Smooth muscle cell (in vitro differentiated cells): ENCODE results near the gene MLANA. TPM values are rescaled to one million over a fixed set of nuclear protein-coding genes. Genes with fewer than 3 reads are reported as not detected.

Experiments used
- DNase-seq: peaks from one replicate; lab custom pipeline; 2025; ENCODE audit not compliant: unreplicated experiment; lab: John Stamatoyannopoulos, UW
- H2AFZ ChIP-seq: fragments of 200-600 bp; sonication (generic); 2 replicates; pipeline ENCODE4 v1.6.0; 2016; ENCODE audit warnings: antibody characterized with exemption, low read depth, mild to moderate bottlenecking
- H3F3A ChIP-seq: fragments of 200-600 bp; sonication (generic); 2 replicates; pipeline ENCODE4 v1.6.0; 2017; ENCODE audit warnings: antibody characterized with exemption, low read depth
- H3K27ac ChIP-seq: fragments of 200-600 bp; sonication (generic); 2 replicates; pipeline ENCODE4 v1.5.1; 2016; ENCODE audit warnings: low read depth, mild to moderate bottlenecking
- H3K27me3 ChIP-seq: fragments of 200-600 bp; sonication (generic); 2 replicates; pipeline ENCODE4 v1.6.1; 2016; ENCODE audit warnings: low read depth, mild to moderate bottlenecking
- H3K36me3 ChIP-seq: fragments of 200-600 bp; sonication (generic); 2 replicates; pipeline ENCODE4 v1.5.1; 2016; ENCODE audit warnings: low read depth
- H3K4me1 ChIP-seq: fragments of 200-600 bp; sonication (generic); 2 replicates; pipeline ENCODE4 v1.5.1; 2016; ENCODE audit warnings: low read depth
- H3K4me2 ChIP-seq: fragments of 200-600 bp; sonication (generic); 2 replicates; pipeline ENCODE4 v1.6.0; 2016; ENCODE audit warnings: mild to moderate bottlenecking
- H3K4me3 ChIP-seq: fragments of 200-600 bp; sonication (generic); 2 replicates; pipeline ENCODE4 v1.5.1; 2016; ENCODE audit warnings: mild to moderate bottlenecking
- H3K79me2 ChIP-seq: fragments of 200-600 bp; sonication (generic); 2 replicates; pipeline ENCODE4 v1.6.0; 2016; ENCODE audit warnings: low read depth, mild to moderate bottlenecking
- H3K9ac ChIP-seq: fragments of 200-600 bp; sonication (generic); 2 replicates; pipeline ENCODE4 v1.6.0; 2016; ENCODE audit warnings: low read depth
- H3K9me3 ChIP-seq: fragments of 200-600 bp; sonication (generic); replicated peaks from 2 replicates; pipeline ENCODE4 v1.5.1; 2016; ENCODE audit warnings: low read depth
- H4K20me1 ChIP-seq: fragments of 200-600 bp; sonication (generic); 2 replicates; pipeline ENCODE4 v1.6.0; 2016; ENCODE audit warnings: low read depth
- WGBS: methylation state at CpG from one replicate; pipeline ENCODE4 v1.1.7; 2016; ENCODE audit warnings: low lambda C conversion rate; 5-methylcytosine and 5-hydroxymethylcytosine counted together
- polyA plus RNA-seq: library from polyadenylated mRNA; unstranded; fragments of >200 nt; fragmentation: Nextera tagmentation; extraction: Ambion mirVana; gene quantifications from 2 replicates; pipeline ENCODE4 v1.2.1, GENCODE V29; 2016
- total RNA-seq: library from RNA; depleted of rRNA; stranded (reverse); fragments of >200 nt; gene quantifications from 2 replicates; pipeline ENCODE4 v1.2.3, GENCODE V29; 2014
- TF ChIP-seq, protein P1 (sequence below): fragments of 200-600 bp; sonication (generic); IDR thresholded peaks from 2 replicates; pipeline ENCODE4 v1.5.1; 2017; ENCODE audit warnings: borderline replicate concordance, mild to moderate bottlenecking, antibody characterized with exemption; ENCODE audit not compliant: insufficient read depth, poor library complexity, severe bottlenecking

Gene MLANA
- total and polyA plus RNA-seq, 2 experiments from 2014 or later = not detected

DNA sequence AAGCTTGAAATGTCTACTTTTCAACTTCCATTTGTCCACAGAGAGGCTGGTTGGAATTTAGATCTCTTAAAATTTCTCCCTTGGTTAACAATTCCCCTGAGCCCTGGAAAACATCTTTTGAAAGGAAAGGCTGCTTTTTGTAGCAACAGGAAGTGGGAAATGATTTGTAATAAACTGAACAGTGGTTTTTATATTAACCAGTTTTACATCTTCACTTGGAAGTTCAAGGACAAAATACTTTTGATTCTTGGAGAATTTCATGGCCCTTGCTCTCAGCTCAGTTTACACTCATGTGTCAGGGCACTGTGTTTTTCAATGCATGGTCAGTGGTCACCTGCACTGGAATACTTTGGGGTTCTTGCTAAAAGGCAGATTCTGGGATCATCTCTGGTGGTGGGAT, 9.9 kb downstream of the MLANA start:
- Histone ChIP-seq H3F3A (no peaks in the 10 kb centered on the region), H3K27me3 (no peaks in the 10 kb centered on the region), H3K9ac (no peak overlapping the region), H3K4me2 (no peak overlapping the region), H2AFZ (no peak overlapping the region), H3K27ac (no peak overlapping the region), H3K79me2 (no peaks in the 10 kb centered on the region), H3K9me3 (no peaks in the 10 kb centered on the region), H3K4me1 (no peaks in the 10 kb centered on the region), H3K4me3 (no peak overlapping the region), H4K20me1 (no peaks in the 10 kb centered on the region), H3K36me3 (no peaks in the 10 kb centered on the region)
- TF ChIP-seq, protein P1, sequence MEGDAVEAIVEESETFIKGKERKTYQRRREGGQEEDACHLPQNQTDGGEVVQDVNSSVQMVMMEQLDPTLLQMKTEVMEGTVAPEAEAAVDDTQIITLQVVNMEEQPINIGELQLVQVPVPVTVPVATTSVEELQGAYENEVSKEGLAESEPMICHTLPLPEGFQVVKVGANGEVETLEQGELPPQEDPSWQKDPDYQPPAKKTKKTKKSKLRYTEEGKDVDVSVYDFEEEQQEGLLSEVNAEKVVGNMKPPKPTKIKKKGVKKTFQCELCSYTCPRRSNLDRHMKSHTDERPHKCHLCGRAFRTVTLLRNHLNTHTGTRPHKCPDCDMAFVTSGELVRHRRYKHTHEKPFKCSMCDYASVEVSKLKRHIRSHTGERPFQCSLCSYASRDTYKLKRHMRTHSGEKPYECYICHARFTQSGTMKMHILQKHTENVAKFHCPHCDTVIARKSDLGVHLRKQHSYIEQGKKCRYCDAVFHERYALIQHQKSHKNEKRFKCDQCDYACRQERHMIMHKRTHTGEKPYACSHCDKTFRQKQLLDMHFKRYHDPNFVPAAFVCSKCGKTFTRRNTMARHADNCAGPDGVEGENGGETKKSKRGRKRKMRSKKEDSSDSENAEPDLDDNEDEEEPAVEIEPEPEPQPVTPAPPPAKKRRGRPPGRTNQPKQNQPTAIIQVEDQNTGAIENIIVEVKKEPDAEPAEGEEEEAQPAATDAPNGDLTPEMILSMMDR = no peak
- DNase-seq = no peak

DNA sequence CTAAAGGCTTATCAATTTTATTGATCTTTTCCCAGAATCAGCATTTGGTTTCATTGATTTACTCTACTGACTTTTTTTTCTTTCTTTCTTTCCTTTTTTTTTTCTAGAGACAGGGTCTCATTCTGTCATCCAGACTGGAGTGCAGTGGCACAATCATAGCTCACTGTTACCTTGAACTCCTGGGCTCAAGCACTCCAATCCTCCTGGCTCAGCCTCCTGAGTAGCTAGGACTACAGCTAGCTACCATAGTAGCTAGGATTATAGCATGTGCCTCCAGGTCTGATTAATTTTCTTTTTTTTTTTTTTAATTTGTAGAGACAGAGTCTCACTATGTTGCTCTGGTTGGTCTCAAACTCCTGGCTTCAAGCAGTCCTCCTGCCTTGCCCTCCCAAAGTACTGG, 11.7 kb downstream of the MLANA start:
- Histone ChIP-seq H3K9me3 (no peaks in the 10 kb centered on the region), H3K9ac (no peak overlapping the region), H3K4me1 (no peaks in the 10 kb centered on the region), H4K20me1 (no peaks in the 10 kb centered on the region), H3F3A (no peaks in the 10 kb centered on the region), H3K4me2 (no peak overlapping the region), H3K36me3 (peaks cover 3% of the 10 kb centered on the region), H3K27ac (no peak overlapping the region), H2AFZ (no peak overlapping the region), H3K79me2 (no peaks in the 10 kb centered on the region), H3K4me3 (no peak overlapping the region), H3K27me3 (no peaks in the 10 kb centered on the region)
- DNase-seq = no peak
- TF ChIP-seq, protein P1 = no peak

DNA sequence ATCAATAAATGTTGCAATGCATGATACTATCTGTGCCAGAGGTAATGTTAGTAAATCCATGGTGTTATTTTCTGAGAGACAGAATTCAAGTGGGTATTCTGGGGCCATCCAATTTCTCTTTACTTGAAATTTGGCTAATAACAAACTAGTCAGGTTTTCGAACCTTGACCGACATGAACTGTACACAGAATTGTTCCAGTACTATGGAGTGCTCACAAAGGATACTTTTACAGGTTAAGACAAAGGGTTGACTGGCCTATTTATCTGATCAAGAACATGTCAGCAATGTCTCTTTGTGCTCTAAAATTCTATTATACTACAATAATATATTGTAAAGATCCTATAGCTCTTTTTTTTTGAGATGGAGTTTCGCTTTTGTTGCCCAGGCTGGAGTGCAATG, 18.2 kb downstream of the MLANA start:
- no peak for DNase-seq
- H3K27ac ChIP-seq = no peak overlapping the region
- H4K20me1 ChIP-seq = no peaks in the 10 kb centered on the region
- H3K4me1 ChIP-seq = no peaks in the 10 kb centered on the region
- no peaks in the 10 kb centered on the region for H3K79me2 ChIP-seq
- TF ChIP-seq, protein P1 = no peak
- no peak overlapping the region for H2AFZ ChIP-seq
- H3K27me3 ChIP-seq = no peaks in the 10 kb centered on the region
- WGBS = 96% methylated on average over 3 of the region's 3 CpGs
- H3K9ac ChIP-seq = no peak overlapping the region
- peaks cover 3% of the 10 kb centered on the region for H3K36me3 ChIP-seq
- H3F3A ChIP-seq = no peaks in the 10 kb centered on the region
- no peaks in the 10 kb centered on the region for H3K9me3 ChIP-seq
- no peak overlapping the region for H3K4me3 ChIP-seq
- no peak overlapping the region for H3K4me2 ChIP-seq

DNA sequence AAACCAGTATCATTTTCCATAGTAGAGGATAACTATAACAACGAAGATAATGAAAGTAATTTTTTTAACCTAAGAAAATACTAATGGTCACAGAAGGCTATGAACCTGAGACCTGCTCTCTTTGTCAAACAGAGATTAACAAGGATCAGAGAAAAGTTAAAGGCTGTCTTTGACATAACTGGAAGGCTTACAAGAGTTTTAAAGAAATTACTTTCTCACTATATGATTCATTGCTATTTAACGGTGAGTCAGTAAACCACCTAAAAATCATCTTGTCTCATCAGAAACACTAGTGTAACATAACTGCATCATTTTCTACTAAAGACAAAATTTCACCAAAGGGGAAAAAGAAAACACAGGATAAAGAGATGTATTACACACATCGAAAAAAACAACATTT, 19.3 kb downstream of the MLANA start:
- no peak overlapping the region for H3K4me2 ChIP-seq

More for the DNA sequence above, 19.3 kb downstream of the MLANA start:
- no peak overlapping the region for H3K4me3 ChIP-seq
- no peak overlapping the region for H3K9ac ChIP-seq
- no peaks in the 10 kb centered on the region for H3F3A ChIP-seq
- peaks cover 3% of the 10 kb centered on the region for H3K36me3 ChIP-seq
- H3K4me1 ChIP-seq = no peaks in the 10 kb centered on the region
- no peak for DNase-seq
- WGBS = 78% methylated on average over 3 of the region's 3 CpGs
- H2AFZ ChIP-seq = no peak overlapping the region
- H3K9me3 ChIP-seq = no peaks in the 10 kb centered on the region
- no peaks in the 10 kb centered on the region for H3K27me3 ChIP-seq
- H3K79me2 ChIP-seq = no peaks in the 10 kb centered on the region
- TF ChIP-seq, protein P1 = no peak
- no peaks in the 10 kb centered on the region for H4K20me1 ChIP-seq
- no peak overlapping the region for H3K27ac ChIP-seq
